B cell (primary cell): ENCODE data around the gene B3GALT6. TPM values are rescaled to one million over a fixed set of nuclear protein-coding genes. Genes with fewer than 3 reads are reported as not detected.

Experiments used
- ATAC-seq: fragments of 200-7000 bp; cut with Tn5 transposase; one replicate; pipeline ENCODE4 v1.10.0; 2021; ENCODE audit warnings: low read depth, mild to moderate bottlenecking, moderate number of reproducible peaks, moderate library complexity
- CTCF ChIA-PET: fragments of 350-600 bp; sonication (Branson Sonifier 250); formaldehyde crosslinking; loops from one replicate; lab custom pipeline; 2021; ENCODE audit warnings: antibody characterized with exemption, inconsistent platforms; lab: Charles Lee
- POLR2A ChIA-PET: fragments of 350-600 bp; sonication (Branson Sonifier 250); formaldehyde crosslinking; loops from one replicate; lab custom pipeline; 2021; ENCODE audit warnings: antibody characterized with exemption; lab: Charles Lee
- DNase-seq: peaks from one replicate; pipeline ENCODE4 v3.0.0; 2013
- H2AFZ ChIP-seq: 2 replicates; pipeline ENCODE4 v1.6.1; 2012; ENCODE audit warnings: mild to moderate bottlenecking, low read depth, low read length; ENCODE audit not compliant: insufficient read depth, poor library complexity, severe bottlenecking
- H3K27ac ChIP-seq, 2 donors: 1 replicate in 1 of 2; 2 replicates in 1 of 2; pipeline ENCODE4 v1.5.1; 2012 to 2013; ENCODE audit warnings: low read length in 2 of 2, mild to moderate bottlenecking in 2 of 2, moderate library complexity in 1 of 2
- H3K27me3 ChIP-seq, 4 experiments: fragments of 200-600 bp in 1 of 4; sonication (generic) in 1 of 4; replicated peaks in 1 of 4; 1 replicate in 2 of 4; 2 replicates in 2 of 4; pipeline versions ENCODE4 v1.6.1 to v1.7.0; 2013 to 2016; ENCODE audit warnings: low read length in 3 of 4, mild to moderate bottlenecking in 2 of 4, mixed read lengths in 1 of 4, moderate library complexity in 1 of 4; ENCODE audit not compliant: insufficient read depth in 4 of 4, control insufficient read depth in 3 of 4; ENCODE audit errors: control extremely low read depth in 1 of 4
- H3K36me3 ChIP-seq, 2 experiments: replicated peaks in 1 of 2; 1 replicate in 1 of 2; 2 replicates in 1 of 2; pipeline versions ENCODE4 v1.6.1 to v1.7.1; 2013; ENCODE audit warnings: low read length in 1 of 2; ENCODE audit not compliant: insufficient read depth in 2 of 2, control insufficient read depth in 1 of 2; ENCODE audit errors: control extremely low read depth in 1 of 2, extremely low read depth in 1 of 2
- H3K4me1 ChIP-seq, 2 donors: fragments of 200-600 bp in 1 of 2; sonication (generic) in 1 of 2; 1 replicate in 1 of 2; 2 replicates in 1 of 2; pipeline versions ENCODE4 v1.5.1 to v1.6.1; 2013 to 2017; ENCODE audit warnings: low read length in 2 of 2; ENCODE audit not compliant: control insufficient read depth in 2 of 2, insufficient read depth in 2 of 2
- H3K4me2 ChIP-seq: replicated peaks from 2 replicates; pipeline ENCODE3; 2012; ENCODE audit warnings: mild to moderate bottlenecking, low read depth, low read length; ENCODE audit not compliant: poor library complexity, severe bottlenecking
- H3K4me3 ChIP-seq, 5 experiments: fragments of 200-600 bp in 1 of 5; sonication (generic) in 1 of 5; 1 replicate in 3 of 5; 2 replicates in 2 of 5; pipeline versions ENCODE4 v1.5.1 to v1.7.0; 2011 to 2016; ENCODE audit warnings: low read length in 4 of 5, mild to moderate bottlenecking in 4 of 5, low read depth in 2 of 5, control low read depth in 1 of 5, moderate library complexity in 1 of 5; ENCODE audit not compliant: insufficient read depth in 1 of 5; ENCODE audit errors: control extremely low read depth in 1 of 5, extremely low read depth in 1 of 5
- H3K79me2 ChIP-seq: fragments of 200-600 bp; sonication (generic); one replicate; pipeline ENCODE4 v1.6.0; 2016; ENCODE audit warnings: low read length; ENCODE audit not compliant: control insufficient read depth, insufficient read depth
- H3K9ac ChIP-seq: fragments of 200-600 bp; sonication (generic); 2 replicates; pipeline ENCODE4 v1.6.1; 2017; ENCODE audit warnings: mild to moderate bottlenecking, low read length, moderate library complexity
- H3K9me3 ChIP-seq, 3 donors: one replicate each; pipeline versions ENCODE4 v1.6.1 to v1.7.1; 2013; ENCODE audit warnings: low read length in 2 of 3; ENCODE audit not compliant: control insufficient read depth in 2 of 3, insufficient read depth in 1 of 3; ENCODE audit errors: control extremely low read depth in 1 of 3
- H4K20me1 ChIP-seq: 2 replicates; pipeline ENCODE4 v1.6.0; 2012; ENCODE audit warnings: mild to moderate bottlenecking, low read length; ENCODE audit not compliant: insufficient read depth, control insufficient read depth, poor library complexity, severe bottlenecking
- H3K27ac Mint-ChIP-seq: one replicate; pipeline ENCODE4 v1.8.0; 2021; ENCODE audit warnings: mixed read lengths
- H3K27me3 Mint-ChIP-seq: one replicate; pipeline ENCODE4 v1.8.0; 2021; ENCODE audit warnings: mixed read lengths
- H3K4me1 Mint-ChIP-seq: one replicate; pipeline ENCODE4 v1.8.0; 2021; ENCODE audit warnings: mixed read lengths
- H3K4me3 Mint-ChIP-seq: one replicate; pipeline ENCODE4 v1.8.0; 2021; ENCODE audit warnings: mixed read lengths
- H3K9me3 Mint-ChIP-seq: one replicate; pipeline ENCODE4 v1.8.0; 2022; ENCODE audit warnings: mixed read lengths; ENCODE audit not compliant: insufficient read depth
- CTCF ChIP-seq: fragments of 200-600 bp; IDR thresholded peaks from one replicate; pipeline ENCODE4 v1.8.0; 2022; ENCODE audit warnings: antibody characterized with exemption, mild to moderate bottlenecking
- EZH2 ChIP-seq: IDR thresholded peaks from 2 replicates; pipeline ENCODE4 v1.6.1; 2012; ENCODE audit warnings: borderline replicate concordance, low read depth, mild to moderate bottlenecking, moderate library complexity, low read length; ENCODE audit not compliant: insufficient read depth, poor library complexity, severe bottlenecking
- WGBS: methylation state at CpG from one replicate; pipeline ENCODE4 v1.1.5; 2013; ENCODE audit warnings: missing lambda C conversion rate; ENCODE audit not compliant: insufficient coverage; 5-methylcytosine and 5-hydroxymethylcytosine counted together
- intact Hi-C: fragments of 100-400 bp; cut with micrococcal nuclease; formaldehyde crosslinking; loops from one replicate; pipeline ENCODE4 v1.10.0; 2022
- polyA plus RNA-seq: library from polyadenylated mRNA; depleted of rRNA; stranded (reverse); fragments of >200 nt; gene quantifications from 2 replicates; pipeline ENCODE4 v1.2.3, GENCODE V29; 2012
- total RNA-seq, 2 donors: library from RNA; stranded (reverse); fragments of 120-200 nt in 1 of 2; gene quantifications; 1 replicate in 1 of 2; 2 replicates in 1 of 2; pipeline versions ENCODE4 v1.2.3 to v1.2.4, GENCODE V29; 2013 to 2022

The B3GALT6 gene
- total and polyA plus RNA-seq, 2 donors (not counting 1 experiment from before 2014, with no cell fraction given), result 5.9 to 21.0 TPM

DNA sequence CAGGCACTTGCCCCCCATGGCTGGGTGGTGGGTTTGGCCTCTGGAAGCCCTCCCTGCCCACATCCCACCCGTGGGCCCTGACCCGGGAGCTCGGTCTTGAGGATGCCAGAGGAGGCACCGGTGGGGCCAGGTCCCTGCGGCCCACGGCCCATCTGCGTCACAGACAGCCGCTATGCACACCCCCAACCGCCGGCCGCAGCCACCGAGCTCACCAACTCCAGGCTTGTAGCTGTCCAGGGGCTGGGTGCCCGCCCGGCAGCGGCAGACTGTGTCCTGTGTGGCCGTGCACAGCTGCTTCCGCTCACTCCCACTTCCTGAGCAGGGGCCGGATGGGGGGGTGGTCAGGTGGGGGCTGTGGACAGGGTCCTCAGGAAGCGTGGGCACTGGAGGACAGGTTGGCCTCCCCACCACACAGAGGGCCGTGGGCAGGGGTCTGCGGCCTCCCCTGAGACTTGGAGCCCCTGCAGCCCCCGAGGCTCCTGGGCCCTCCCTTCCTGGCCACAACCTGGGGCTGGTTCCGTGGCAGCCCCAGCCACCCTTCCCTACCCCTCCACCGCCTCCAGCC lies 19.2 kb upstream of the B3GALT6 start:
- no peaks in the 10 kb centered on the region for H3K9me3 Mint-ChIP-seq
- peaks cover 0 to 14% (median 0%) of the 10 kb centered on the region in 3 donors for H3K9me3 ChIP-seq
- ATAC-seq, result no peak
- H3K9ac ChIP-seq, result peak overlapping the region; percentile 32
- peak overlapping the region in 3 of 5 experiments; percentile 5 to 41 (median 8) for H3K4me3 ChIP-seq
- H3K27ac ChIP-seq, result no peak overlapping the region
- DNase-seq, result peak; percentile 60
- H3K4me1 Mint-ChIP-seq, result peaks cover 39% of the 10 kb centered on the region
- intact Hi-C loops, result no loop called here
- H4K20me1 ChIP-seq, result peaks cover 13% of the 10 kb centered on the region
- peaks cover 51 to 62% of the 10 kb centered on the region in 2 donors for H3K4me1 ChIP-seq
- TF ChIP-seq EZH2, result no peak
- no peak for TF ChIP-seq CTCF
- peak overlapping the region; percentile 32 for H3K4me3 Mint-ChIP-seq
- POLR2A ChIA-PET, result interaction anchor here (0.6 kb wide), 2 partner anchors 48 to 75 kb away, joined by 3 read pairs; no protein-coding TSS in a partner anchor
- CTCF ChIA-PET, result interaction anchor here (1.1 to 1.2 kb wide), 2 partner anchors 38 to 90 kb away, joined by 3 read pairs; no protein-coding TSS in a partner anchor
- peak overlapping the region; percentile 77 for H3K4me2 ChIP-seq
- peaks cover 0 to 10% of the 10 kb centered on the region in 2 experiments for H3K36me3 ChIP-seq
- WGBS, result 1% methylated on average over 22 of the region's 24 CpGs
- no peak overlapping the region for H2AFZ ChIP-seq
- H3K27me3 ChIP-seq, result peaks cover 0 to 30% (median 10%) of the 10 kb centered on the region in 4 experiments
- H3K79me2 ChIP-seq, result no peaks in the 10 kb centered on the region
- no peak overlapping the region for H3K27ac Mint-ChIP-seq
- peaks cover 8% of the 10 kb centered on the region for H3K27me3 Mint-ChIP-seq
